ENCODE measurements around the gene IQCK. TPM values are rescaled to one million over a fixed set of nuclear protein-coding genes. Genes with fewer than 3 reads are reported as not detected.

IQCK gene
- total and polyA plus RNA-seq, 11 donors: 5.6 to 17.4 (median 9.0) TPM

- Histone ChIP-seq H3K27me3 (no peaks in the 10 kb centered on the region), H3K9me3 (peaks cover 0 to 13% (median 0%) of the 10 kb centered on the region in 12 donors), H3K27ac (no peak overlapping the region), H3K36me3 (peaks cover 0 to 74% (median 58%) of the 10 kb centered on the region in 9 donors), H3K4me1 (peaks cover 0 to 5% (median 0%) of the 10 kb centered on the region in 12 donors), H3K4me3 (no peak overlapping the region)
- TF ChIP-seq, protein P1, sequence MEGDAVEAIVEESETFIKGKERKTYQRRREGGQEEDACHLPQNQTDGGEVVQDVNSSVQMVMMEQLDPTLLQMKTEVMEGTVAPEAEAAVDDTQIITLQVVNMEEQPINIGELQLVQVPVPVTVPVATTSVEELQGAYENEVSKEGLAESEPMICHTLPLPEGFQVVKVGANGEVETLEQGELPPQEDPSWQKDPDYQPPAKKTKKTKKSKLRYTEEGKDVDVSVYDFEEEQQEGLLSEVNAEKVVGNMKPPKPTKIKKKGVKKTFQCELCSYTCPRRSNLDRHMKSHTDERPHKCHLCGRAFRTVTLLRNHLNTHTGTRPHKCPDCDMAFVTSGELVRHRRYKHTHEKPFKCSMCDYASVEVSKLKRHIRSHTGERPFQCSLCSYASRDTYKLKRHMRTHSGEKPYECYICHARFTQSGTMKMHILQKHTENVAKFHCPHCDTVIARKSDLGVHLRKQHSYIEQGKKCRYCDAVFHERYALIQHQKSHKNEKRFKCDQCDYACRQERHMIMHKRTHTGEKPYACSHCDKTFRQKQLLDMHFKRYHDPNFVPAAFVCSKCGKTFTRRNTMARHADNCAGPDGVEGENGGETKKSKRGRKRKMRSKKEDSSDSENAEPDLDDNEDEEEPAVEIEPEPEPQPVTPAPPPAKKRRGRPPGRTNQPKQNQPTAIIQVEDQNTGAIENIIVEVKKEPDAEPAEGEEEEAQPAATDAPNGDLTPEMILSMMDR (IDR thresholded peaks at IDR 0.05): no peak
- no peak for TF ChIP-seq POLR2A (IDR thresholded peaks at IDR 0.05)
- intact Hi-C loops (cut with DNase I): no loop called here
- DNase-seq (no peak), ATAC-seq (no peak)
- 94 to 97% (median 95%) methylated on average over 6 of the region's 6 CpGs for WGBS, 4 donors
These were observed 34.4 kb upstream of the IQCK start for GRCh38 chr16:19683453-19684236.

GRCh38 chr16:19685176-19685575 is 32.9 kb upstream of the IQCK start:
- 97 to 99% (median 98%) methylated on average over 4 of the region's 4 CpGs for WGBS, 4 donors
- intact Hi-C loops (cut with DNase I): no loop called here
- Histone ChIP-seq H3K9me3 (peaks cover 0 to 13% (median 0%) of the 10 kb centered on the region in 12 donors), H3K27me3 (no peaks in the 10 kb centered on the region), H3K27ac (no peak overlapping the region), H3K4me1 (peaks cover 0 to 16% (median 5%) of the 10 kb centered on the region in 12 donors), H3K36me3 (peaks cover 0 to 76% (median 57%) of the 10 kb centered on the region in 9 donors), H3K4me3 (no peak overlapping the region)
- ATAC-seq: no peak
- no peak for TF ChIP-seq POLR2A (IDR thresholded peaks at IDR 0.05)
- no peak for DNase-seq

DNA sequence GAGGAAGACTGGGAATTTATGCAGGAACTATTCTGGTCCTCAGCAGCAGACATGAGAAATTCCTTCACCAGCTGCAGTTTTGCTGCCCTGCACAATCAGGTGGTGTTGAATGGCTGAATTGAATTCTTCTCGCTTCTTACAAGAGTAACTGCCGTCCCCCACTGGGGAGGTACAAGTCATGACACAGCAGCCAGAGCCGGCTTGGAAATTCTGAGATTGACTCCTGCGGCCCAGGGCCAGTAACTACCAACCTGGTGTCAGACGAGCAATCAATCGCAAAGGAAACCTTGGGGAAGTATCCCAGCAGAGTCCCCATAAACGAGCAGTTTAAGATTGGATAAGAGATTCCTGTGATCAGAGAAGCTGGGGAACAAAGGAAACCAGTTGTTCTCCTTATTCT is 30.8 kb upstream of the IQCK start:
- no peak for ATAC-seq
- peaks cover 0 to 80% (median 64%) of the 10 kb centered on the region in 9 donors for H3K36me3 ChIP-seq
- no peak overlapping the region for H3K4me3 ChIP-seq
- TF ChIP-seq, protein P1 (IDR thresholded peaks at IDR 0.05): no peak
- TF ChIP-seq POLR2A (IDR thresholded peaks at IDR 0.05): no peak
- H3K4me1 ChIP-seq: peaks cover 0 to 32% (median 15%) of the 10 kb centered on the region in 12 donors
- WGBS, 4 donors: 86 to 91% (median 89%) methylated on average over 7 of the region's 7 CpGs
- intact Hi-C loops (cut with DNase I): no loop called here
- H3K27ac ChIP-seq: no peak overlapping the region
- DNase-seq: no peak
- no peaks in the 10 kb centered on the region for H3K27me3 ChIP-seq
- H3K9me3 ChIP-seq: peaks cover 0 to 13% (median 0%) of the 10 kb centered on the region in 12 donors

DNA sequence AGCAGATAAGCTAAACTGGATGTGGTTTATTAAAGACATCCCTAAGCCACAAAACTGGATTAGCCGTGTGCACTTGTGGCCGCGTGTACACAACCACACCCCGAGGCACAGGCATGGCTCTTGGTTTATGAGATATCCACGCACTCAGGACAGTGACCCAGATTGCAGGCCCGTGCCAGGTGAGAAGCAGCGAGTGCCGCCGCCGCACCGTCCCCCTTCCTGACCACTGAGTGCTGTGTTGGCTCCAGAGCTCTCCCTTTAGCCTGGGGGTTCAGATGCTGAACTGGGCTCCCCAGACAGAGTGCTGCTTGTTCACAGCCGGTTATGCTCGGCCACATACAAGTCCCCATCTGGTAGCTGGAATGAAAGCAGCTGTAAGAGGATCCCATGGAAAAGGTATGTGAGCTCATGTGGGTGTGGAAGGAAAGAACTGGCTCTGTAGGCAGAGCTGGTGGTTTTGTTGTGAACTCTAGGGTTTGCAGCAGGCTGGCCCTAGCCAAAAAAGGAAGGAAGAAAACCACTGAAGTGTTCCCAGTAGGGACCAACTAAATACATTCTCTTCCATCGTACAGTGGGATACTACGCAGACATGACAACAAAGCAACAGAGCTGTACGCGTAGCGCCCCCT is 29.6 kb upstream of the IQCK start:
- Histone ChIP-seq H3K4me1 (peaks cover 0 to 32% (median 15%) of the 10 kb centered on the region in 12 donors), H3K27me3 (no peaks in the 10 kb centered on the region), H3K36me3 (peaks cover 0 to 78% (median 54%) of the 10 kb centered on the region in 9 donors), H3K27ac (no peak overlapping the region), H3K9me3 (peaks cover 0 to 10% (median 0%) of the 10 kb centered on the region in 12 donors), H3K4me3 (no peak overlapping the region)
- no peak for TF ChIP-seq POLR2A (IDR thresholded peaks at IDR 0.05)
- TF ChIP-seq, protein P1 (IDR thresholded peaks at IDR 0.05): no peak
- ATAC-seq: peak in 1 of 4 donors; percentile 15
- intact Hi-C loops (cut with DNase I): no loop called here
- WGBS, 4 donors: 92 to 96% (median 95%) methylated on average over 18 of the region's 18 CpGs
- no peak for DNase-seq

All from heart left ventricle (tissue), 16 donors.